H9 (cell line): ENCODE results near the gene MAGI3. TPM values are rescaled to one million over a fixed set of nuclear protein-coding genes. Genes with fewer than 3 reads are reported as not detected.

Source experiments
- DNase-seq: peaks from one replicate; pipeline ENCODE4 v3.0.0-alpha.2; 2017
- H2AFZ ChIP-seq: one replicate; pipeline ENCODE4 v1.6.1; 2013; ENCODE audit warnings: mild to moderate bottlenecking, low read length, control low read depth, moderate library complexity
- H2AK5ac ChIP-seq: 2 replicates; pipeline ENCODE4 v1.6.1; 2013; ENCODE audit warnings: low read length, control low read depth, mixed read lengths; ENCODE audit not compliant: insufficient read length
- H2BK120ac ChIP-seq: one replicate; pipeline ENCODE4 v1.6.1; 2013; ENCODE audit warnings: low read depth, mild to moderate bottlenecking, low read length, control low read depth, inconsistent platforms; ENCODE audit not compliant: poor library complexity, severe bottlenecking
- H2BK12ac ChIP-seq: 2 replicates; pipeline ENCODE4 v1.6.1; 2013; ENCODE audit warnings: low read length, control low read depth, mixed read lengths, low read depth; ENCODE audit not compliant: insufficient read length
- H2BK15ac ChIP-seq: 2 replicates; pipeline ENCODE4 v1.6.1; 2013; ENCODE audit warnings: low read depth, low read length, control low read depth
- H2BK20ac ChIP-seq: one replicate; pipeline ENCODE4 v1.6.1; 2013; ENCODE audit warnings: low read depth, mild to moderate bottlenecking, low read length, control low read depth, inconsistent platforms; ENCODE audit not compliant: poor library complexity, severe bottlenecking
- H2BK5ac ChIP-seq: 2 replicates; pipeline ENCODE4 v1.6.1; 2013; ENCODE audit warnings: low read length, control low read depth, mixed read lengths; ENCODE audit not compliant: insufficient read length
- H3K14ac ChIP-seq: 2 replicates; pipeline ENCODE4 v1.6.1; 2013; ENCODE audit warnings: low read length, control low read depth; ENCODE audit not compliant: insufficient read depth
- H3K18ac ChIP-seq: 2 replicates; pipeline ENCODE4 v1.6.1; 2013; ENCODE audit warnings: low read depth, mild to moderate bottlenecking, mixed read lengths, low read length, control low read depth; ENCODE audit not compliant: insufficient read length
- H3K23ac ChIP-seq: 2 replicates; pipeline ENCODE4 v1.6.1; 2013; ENCODE audit warnings: low read length, control low read depth, mixed read lengths, low read depth; ENCODE audit not compliant: insufficient read length
- H3K23me2 ChIP-seq: 2 replicates; pipeline ENCODE4 v1.6.1; 2013; ENCODE audit warnings: low read depth, mild to moderate bottlenecking, mixed read lengths, low read length, control low read depth; ENCODE audit not compliant: insufficient read length, poor library complexity, severe bottlenecking
- H3K27ac ChIP-seq: 2 replicates; pipeline ENCODE4 v1.5.1; 2013; ENCODE audit warnings: low read length, control low read depth, mixed read lengths, low read depth; ENCODE audit not compliant: insufficient read length
- H3K27me3 ChIP-seq: 2 replicates; pipeline ENCODE4 v1.6.1; 2013; ENCODE audit warnings: low read length, control low read depth, inconsistent platforms; ENCODE audit not compliant: insufficient read depth
- H3K4ac ChIP-seq: 2 replicates; pipeline ENCODE4 v1.6.1; 2013; ENCODE audit warnings: low read depth, mild to moderate bottlenecking, control low read depth, inconsistent platforms, low read length, moderate library complexity
- H3K4me1 ChIP-seq: 2 replicates; pipeline ENCODE4 v1.6.1; 2013; ENCODE audit warnings: low read length, control low read depth, inconsistent platforms; ENCODE audit not compliant: insufficient read depth
- H3K4me2 ChIP-seq: 2 replicates; pipeline ENCODE4 v1.6.1; 2013; ENCODE audit warnings: low read length, control low read depth, mixed read lengths; ENCODE audit not compliant: insufficient read length, insufficient read depth
- H3K56ac ChIP-seq: 2 replicates; pipeline ENCODE4 v1.6.1; 2013; ENCODE audit warnings: low read depth, mild to moderate bottlenecking, mixed read lengths, low read length, control low read depth; ENCODE audit not compliant: insufficient read length
- H3K79me1 ChIP-seq: 2 replicates; pipeline ENCODE4 v1.6.1; 2013; ENCODE audit warnings: low read depth, mild to moderate bottlenecking, moderate library complexity, low read length, control low read depth, inconsistent platforms; ENCODE audit not compliant: insufficient read depth, poor library complexity, severe bottlenecking
- H3K79me2 ChIP-seq: 2 replicates; pipeline ENCODE4 v1.6.1; 2013; ENCODE audit warnings: low read length, control low read depth, inconsistent platforms; ENCODE audit not compliant: insufficient read depth
- H3K9ac ChIP-seq: 2 replicates; pipeline ENCODE4 v1.6.1; 2013; ENCODE audit warnings: low read length, control low read depth, mixed read lengths; ENCODE audit not compliant: insufficient read length; ENCODE audit errors: extremely low read depth
- H3K9me3 ChIP-seq: one replicate; pipeline ENCODE4 v1.6.1; 2013; ENCODE audit warnings: low read depth, low read length, inconsistent platforms; ENCODE audit not compliant: control insufficient read depth
- H3T11ph ChIP-seq: one replicate; pipeline ENCODE4 v1.6.1; 2013; ENCODE audit warnings: mild to moderate bottlenecking, low read length, control low read depth, inconsistent platforms
- H4K20me1 ChIP-seq: one replicate; pipeline ENCODE4 v1.6.1; 2013; ENCODE audit not compliant: control insufficient read depth, insufficient read length, insufficient read depth
- H4K5ac ChIP-seq: 2 replicates; pipeline ENCODE4 v1.6.1; 2013; ENCODE audit warnings: low read depth, mild to moderate bottlenecking, mixed read lengths, low read length, control low read depth; ENCODE audit not compliant: insufficient read length
- H4K8ac ChIP-seq: replicated peaks from 2 replicates; pipeline ENCODE4 v1.6.1; 2013; ENCODE audit warnings: low read length, control low read depth, mixed read lengths, low read depth; ENCODE audit not compliant: insufficient read length
- H4K91ac ChIP-seq: 2 replicates; pipeline ENCODE4 v1.6.1; 2013; ENCODE audit warnings: low read depth, mild to moderate bottlenecking, moderate library complexity, mixed read lengths, low read length, control low read depth; ENCODE audit not compliant: insufficient read length
- H3K27ac Mint-ChIP-seq, 3 experiments: 2 replicates in 2 of 3; 3 replicates in 1 of 3; pipeline ENCODE4 v1.8.0; 2020 to 2021; ENCODE audit warnings: mixed read lengths in 3 of 3, mild to moderate bottlenecking in 1 of 3, moderate library complexity in 1 of 3
- H3K27me3 Mint-ChIP-seq: 2 replicates; pipeline ENCODE4 v1.8.0; 2021; ENCODE audit warnings: low read depth, mild to moderate bottlenecking, moderate library complexity, mixed read lengths
- H3K36me3 Mint-ChIP-seq, 3 experiments: 2 replicates in 2 of 3; 3 replicates in 1 of 3; pipeline ENCODE4 v1.8.0; 2020 to 2021; ENCODE audit warnings: low read depth in 3 of 3, mixed read lengths in 3 of 3; ENCODE audit not compliant: insufficient read depth in 1 of 3
- H3K4me1 Mint-ChIP-seq, 2 experiments: 2 replicates each; pipeline ENCODE4 v1.8.0; 2020; ENCODE audit warnings: mixed read lengths in 2 of 2
- H3K4me3 Mint-ChIP-seq, 2 experiments: 2 replicates in 1 of 2; 3 replicates in 1 of 2; pipeline ENCODE4 v1.8.0; 2020 to 2021; ENCODE audit warnings: mild to moderate bottlenecking in 2 of 2, mixed read lengths in 2 of 2, moderate library complexity in 1 of 2
- H3K9me3 Mint-ChIP-seq, 2 experiments: 2 replicates in 1 of 2; 3 replicates in 1 of 2; pipeline ENCODE4 v1.8.0; 2020; ENCODE audit warnings: mild to moderate bottlenecking in 2 of 2, mixed read lengths in 2 of 2, moderate library complexity in 1 of 2
- CTCF ChIP-seq: fragments of 200-600 bp; sonication (generic); conservative IDR thresholded peaks from 3 replicates; pipeline ENCODE4 v1.8.0; 2021; ENCODE audit warnings: antibody characterized with exemption, mild to moderate bottlenecking
- WGBS: extraction: QIAGEN DNeasy Blood & Tissue Kit; methylation state at CpG from one replicate; pipeline ENCODE4 v1.1.7; 2013; ENCODE audit warnings: missing lambda C conversion rate, low lambda C conversion rate, mixed read lengths; ENCODE audit not compliant: insufficient read length; ENCODE audit errors: extremely low coverage; 5-methylcytosine and 5-hydroxymethylcytosine counted together
- total RNA-seq: library from RNA; stranded (reverse); gene quantifications from 2 replicates; pipeline ENCODE4 v1.2.1, GENCODE V29; 2021

Gene MAGI3
- total RNA-seq, 1 experiment from 2014 or later, result 8.2 TPM

GRCh38 chr1:113666126-113666525 is 275.8 kb downstream of the MAGI3 start:
- H3K56ac ChIP-seq, result no peak overlapping the region
- no peaks in the 10 kb centered on the region for H3K23me2 ChIP-seq
- no peaks in the 10 kb centered on the region for H3K79me2 ChIP-seq
- no peak overlapping the region for H2BK5ac ChIP-seq
- no peak overlapping the region for H4K91ac ChIP-seq
- H3K4ac ChIP-seq, result no peak overlapping the region
- Mint-ChIP-seq H3K27me3 (no peaks in the 10 kb centered on the region), H3K4me3 (no peak overlapping the region), H3K36me3 (peaks cover 0 to 4% (median 0%) of the 10 kb centered on the region in 3 experiments; a peak in 2 of 7 replicates), H3K4me1 (no peaks in the 10 kb centered on the region), H3K27ac (no peak overlapping the region), H3K9me3 (no peaks in the 10 kb centered on the region)
- no peak for TF ChIP-seq CTCF
- H3K27ac ChIP-seq, result no peak overlapping the region
- no peak overlapping the region for H3K23ac ChIP-seq
- no peaks in the 10 kb centered on the region for H3K4me1 ChIP-seq
- no peak overlapping the region for H2BK20ac ChIP-seq
- no peak overlapping the region for H3K18ac ChIP-seq
- no peak overlapping the region for H2BK15ac ChIP-seq
- no peaks in the 10 kb centered on the region for H4K20me1 ChIP-seq
- no peak overlapping the region for H3T11ph ChIP-seq
- no peak overlapping the region for H3K9ac ChIP-seq
- H3K9me3 ChIP-seq, result no peaks in the 10 kb centered on the region
- H4K8ac ChIP-seq, result no peak overlapping the region
- WGBS, result no CpG with 5 or more reads among the region's 2 CpGs
- H3K14ac ChIP-seq, result no peak overlapping the region
- H3K79me1 ChIP-seq, result no peaks in the 10 kb centered on the region
- no peaks in the 10 kb centered on the region for H3K27me3 ChIP-seq
- no peak overlapping the region for H2AFZ ChIP-seq
- DNase-seq, result no peak
- no peak overlapping the region for H3K4me2 ChIP-seq
- no peak overlapping the region for H2BK120ac ChIP-seq
- no peak overlapping the region for H4K5ac ChIP-seq
- H2AK5ac ChIP-seq, result no peak overlapping the region
- no peak overlapping the region for H2BK12ac ChIP-seq
